ENCODE results near the gene CST3.

DNA sequence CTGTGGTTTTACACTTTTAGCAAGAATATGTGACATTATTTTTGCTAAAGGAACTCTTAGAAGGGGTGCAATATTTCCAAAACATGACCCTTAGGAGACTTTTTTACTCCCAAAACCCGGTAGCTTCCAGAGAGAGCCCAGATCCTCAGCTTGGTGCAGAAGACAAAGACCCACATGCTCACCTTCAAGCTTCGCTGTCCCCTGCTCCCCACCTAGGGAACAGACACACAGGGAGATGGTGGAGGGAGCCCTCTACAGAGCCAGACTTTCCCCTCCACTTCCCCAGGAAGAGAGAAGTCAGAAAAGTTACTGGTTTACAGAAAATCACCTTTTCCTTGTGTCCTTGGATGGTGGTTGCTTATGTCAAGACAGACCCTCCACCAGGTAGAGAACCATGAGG lies 46.1 kb upstream of the CST3 start:
- TF ChIP-seq, protein P1, sequence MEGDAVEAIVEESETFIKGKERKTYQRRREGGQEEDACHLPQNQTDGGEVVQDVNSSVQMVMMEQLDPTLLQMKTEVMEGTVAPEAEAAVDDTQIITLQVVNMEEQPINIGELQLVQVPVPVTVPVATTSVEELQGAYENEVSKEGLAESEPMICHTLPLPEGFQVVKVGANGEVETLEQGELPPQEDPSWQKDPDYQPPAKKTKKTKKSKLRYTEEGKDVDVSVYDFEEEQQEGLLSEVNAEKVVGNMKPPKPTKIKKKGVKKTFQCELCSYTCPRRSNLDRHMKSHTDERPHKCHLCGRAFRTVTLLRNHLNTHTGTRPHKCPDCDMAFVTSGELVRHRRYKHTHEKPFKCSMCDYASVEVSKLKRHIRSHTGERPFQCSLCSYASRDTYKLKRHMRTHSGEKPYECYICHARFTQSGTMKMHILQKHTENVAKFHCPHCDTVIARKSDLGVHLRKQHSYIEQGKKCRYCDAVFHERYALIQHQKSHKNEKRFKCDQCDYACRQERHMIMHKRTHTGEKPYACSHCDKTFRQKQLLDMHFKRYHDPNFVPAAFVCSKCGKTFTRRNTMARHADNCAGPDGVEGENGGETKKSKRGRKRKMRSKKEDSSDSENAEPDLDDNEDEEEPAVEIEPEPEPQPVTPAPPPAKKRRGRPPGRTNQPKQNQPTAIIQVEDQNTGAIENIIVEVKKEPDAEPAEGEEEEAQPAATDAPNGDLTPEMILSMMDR (optimal IDR thresholded peaks at IDR 0.05 in 1 of 3, IDR thresholded peaks at IDR 0.05 in 1 of 3, conservative IDR thresholded peaks at IDR 0.05 in 1 of 3; ENCODE audit: extremely low read depth in 1 of 3, insufficient read depth in 2 of 3, low read length in 3 of 3): no peak
- TF ChIP-seq EZH2 (IDR thresholded peaks at IDR 0.05; ENCODE audit: low read length): no peak
